Activated CD4-positive, alpha-beta T cell treated with anti-CD3 and anti-CD28 coated beads, Interleukin-10, Interleukin-2, amounts not matched to agents 100 ng/mL and 50 ng/mL, durations not matched to agents 16 hours and 8 hours (primary cell): Measurements from ENCODE around the gene RDH5.
"Not testable (repeated sequence)": the region's sequence is repeated elsewhere in the genome, so short reads cannot be mapped to it uniquely, and the experiment has no call there.

ENCODE experiments used
- DNase-seq: peaks from one replicate; pipeline ENCODE4 v3.0.0-alpha.2; 2020

The RDH5 gene

GRCh38 chr12:55748230-55748993 is 28.2 kb downstream of the RDH5 start:
- no peak for DNase-seq

GRCh38 chr12:55755246-55755645 is 35.1 kb downstream of the RDH5 start:
- DNase-seq, result no peak

- no peak for DNase-seq
Observed at GRCh38 chr12:55757701-55758100, 37.5 kb downstream of the RDH5 start.

GRCh38 chr12:55758575-55758974 is 38.4 kb downstream of the RDH5 start:
- DNase-seq, result not testable (repeated sequence)

- DNase-seq, result peak; percentile 77
Observed at GRCh38 chr12:55760663-55761062, 40.5 kb downstream of the RDH5 start.

- DNase-seq, result no peak
Observed at GRCh38 chr12:55762646-55763045, 42.5 kb downstream of the RDH5 start.

- DNase-seq, result no peak
Observed at GRCh38 chr12:55765736-55766290, 45.6 kb downstream of the RDH5 start.

- DNase-seq, result no peak
Observed at GRCh38 chr12:55767156-55767555, 47.0 kb downstream of the RDH5 start.

- DNase-seq, result no peak
Observed at GRCh38 chr12:55771736-55772135, 51.5 kb downstream of the RDH5 start.
